DOHH2 (cell line): ENCODE data around the gene ZSCAN21.

Experiments
- H3F3A ChIP-seq: fragments of 200-600 bp; sonication (generic), shearing (Covaris generic); 2 replicates; pipeline ENCODE4 v1.6.0; 2016; ENCODE audit warnings: antibody characterized with exemption, mild to moderate bottlenecking; ENCODE audit not compliant: control insufficient read depth, insufficient read depth
- H3K27ac ChIP-seq: fragments of 200-600 bp; sonication (generic); 2 replicates; pipeline ENCODE4 v1.5.1; 2014; ENCODE audit warnings: low read depth, mild to moderate bottlenecking, low read length, moderate library complexity
- H3K27me3 ChIP-seq: fragments of 200-600 bp; sonication (generic); 2 replicates; pipeline ENCODE4 v1.6.1; 2014; ENCODE audit warnings: mild to moderate bottlenecking, low read length, mixed read lengths; ENCODE audit not compliant: control insufficient read depth
- H3K36me3 ChIP-seq: fragments of 200-600 bp; sonication (generic); 2 replicates; pipeline ENCODE4 v1.6.1; 2014; ENCODE audit warnings: mild to moderate bottlenecking, low read length, moderate library complexity, mixed read lengths; ENCODE audit not compliant: control insufficient read depth
- H3K4me1 ChIP-seq: fragments of 200-600 bp; sonication (generic); 2 replicates; pipeline ENCODE4 v1.6.1; 2014; ENCODE audit warnings: mild to moderate bottlenecking, low read length, mixed read lengths; ENCODE audit not compliant: control insufficient read depth
- H3K4me2 ChIP-seq: fragments of 200-600 bp; sonication (generic); 2 replicates; pipeline ENCODE4 v1.6.0; 2014; ENCODE audit warnings: mild to moderate bottlenecking, low read length, moderate library complexity
- H3K4me3 ChIP-seq: fragments of 200-600 bp; sonication (generic); 2 replicates; pipeline ENCODE4 v1.5.1; 2014; ENCODE audit warnings: mild to moderate bottlenecking, low read length, mixed read lengths
- H3K79me2 ChIP-seq: fragments of 200-600 bp; sonication (generic); 2 replicates; pipeline ENCODE4 v1.6.1; 2014; ENCODE audit warnings: mild to moderate bottlenecking, low read length, mixed read lengths; ENCODE audit not compliant: control insufficient read depth
- H3K9me2 ChIP-seq: fragments of 200-600 bp; sonication (generic); replicated peaks from 2 replicates; pipeline ENCODE4 v1.6.1; 2014; ENCODE audit warnings: mild to moderate bottlenecking, low read length, mixed read lengths; ENCODE audit not compliant: control insufficient read depth
- H3K9me3 ChIP-seq: fragments of 200-600 bp; sonication (generic); 2 replicates; pipeline ENCODE4 v1.6.1; 2014; ENCODE audit warnings: antibody characterized with exemption, low read length, mixed read lengths; ENCODE audit not compliant: control insufficient read depth, insufficient read depth
- H4K20me1 ChIP-seq: fragments of 200-600 bp; sonication (generic); 2 replicates; pipeline ENCODE4 v1.6.0; 2014; ENCODE audit warnings: low read depth, mild to moderate bottlenecking, antibody characterized with exemption, low read length, moderate library complexity; ENCODE audit not compliant: control insufficient read depth, insufficient read depth
- EZH2phosphoT487 ChIP-seq: fragments of 200-600 bp; sonication (generic); IDR thresholded peaks from 2 replicates; pipeline ENCODE4 v1.6.1; 2017; ENCODE audit warnings: borderline replicate concordance, mild to moderate bottlenecking, antibody characterized with exemption, low read length, moderate library complexity, mixed read lengths
- TF ChIP-seq, protein P1 (sequence below): fragments of 200-600 bp; sonication (generic); IDR thresholded peaks from one replicate; pipeline ENCODE4 v1.5.1; 2014; ENCODE audit warnings: antibody characterized with exemption, mild to moderate bottlenecking, low read depth, low read length; ENCODE audit not compliant: poor library complexity, severe bottlenecking

ZSCAN21 gene

DNA sequence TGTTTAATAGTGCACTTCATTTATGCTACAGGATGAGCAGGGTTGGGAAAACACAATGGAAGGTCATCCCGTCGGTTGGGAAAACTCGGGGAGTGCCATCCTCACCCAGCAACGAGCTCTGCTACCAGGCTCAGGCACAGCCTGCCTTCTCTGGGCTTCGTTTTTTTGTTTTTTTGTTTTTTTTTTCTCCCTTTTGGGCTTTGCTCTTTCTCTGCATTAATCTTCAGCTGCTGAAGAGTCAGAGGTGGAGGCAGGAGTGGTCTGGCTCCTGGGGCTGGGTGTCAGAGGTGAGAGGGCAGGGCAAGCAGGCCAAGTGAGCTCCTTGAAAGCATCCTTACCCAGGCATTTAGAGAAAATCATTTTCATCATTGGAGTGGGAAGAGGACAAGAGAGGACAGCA, 20.4 kb downstream of the ZSCAN21 start:
- H3K4me1 ChIP-seq = no peaks in the 10 kb centered on the region
- H3K27ac ChIP-seq = no peak overlapping the region
- no peak overlapping the region for H3K4me3 ChIP-seq
- no peaks in the 10 kb centered on the region for H3K79me2 ChIP-seq
- H3K9me3 ChIP-seq = peaks cover 28% of the 10 kb centered on the region
- no peaks in the 10 kb centered on the region for H3K9me2 ChIP-seq
- H3K4me2 ChIP-seq = no peak overlapping the region
- peaks cover 63% of the 10 kb centered on the region for H3K36me3 ChIP-seq
- no peaks in the 10 kb centered on the region for H3F3A ChIP-seq
- H3K27me3 ChIP-seq = no peaks in the 10 kb centered on the region
- H4K20me1 ChIP-seq = no peaks in the 10 kb centered on the region
- no peak for TF ChIP-seq EZH2phosphoT487
- TF ChIP-seq, protein P1, sequence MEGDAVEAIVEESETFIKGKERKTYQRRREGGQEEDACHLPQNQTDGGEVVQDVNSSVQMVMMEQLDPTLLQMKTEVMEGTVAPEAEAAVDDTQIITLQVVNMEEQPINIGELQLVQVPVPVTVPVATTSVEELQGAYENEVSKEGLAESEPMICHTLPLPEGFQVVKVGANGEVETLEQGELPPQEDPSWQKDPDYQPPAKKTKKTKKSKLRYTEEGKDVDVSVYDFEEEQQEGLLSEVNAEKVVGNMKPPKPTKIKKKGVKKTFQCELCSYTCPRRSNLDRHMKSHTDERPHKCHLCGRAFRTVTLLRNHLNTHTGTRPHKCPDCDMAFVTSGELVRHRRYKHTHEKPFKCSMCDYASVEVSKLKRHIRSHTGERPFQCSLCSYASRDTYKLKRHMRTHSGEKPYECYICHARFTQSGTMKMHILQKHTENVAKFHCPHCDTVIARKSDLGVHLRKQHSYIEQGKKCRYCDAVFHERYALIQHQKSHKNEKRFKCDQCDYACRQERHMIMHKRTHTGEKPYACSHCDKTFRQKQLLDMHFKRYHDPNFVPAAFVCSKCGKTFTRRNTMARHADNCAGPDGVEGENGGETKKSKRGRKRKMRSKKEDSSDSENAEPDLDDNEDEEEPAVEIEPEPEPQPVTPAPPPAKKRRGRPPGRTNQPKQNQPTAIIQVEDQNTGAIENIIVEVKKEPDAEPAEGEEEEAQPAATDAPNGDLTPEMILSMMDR = no peak

DNA sequence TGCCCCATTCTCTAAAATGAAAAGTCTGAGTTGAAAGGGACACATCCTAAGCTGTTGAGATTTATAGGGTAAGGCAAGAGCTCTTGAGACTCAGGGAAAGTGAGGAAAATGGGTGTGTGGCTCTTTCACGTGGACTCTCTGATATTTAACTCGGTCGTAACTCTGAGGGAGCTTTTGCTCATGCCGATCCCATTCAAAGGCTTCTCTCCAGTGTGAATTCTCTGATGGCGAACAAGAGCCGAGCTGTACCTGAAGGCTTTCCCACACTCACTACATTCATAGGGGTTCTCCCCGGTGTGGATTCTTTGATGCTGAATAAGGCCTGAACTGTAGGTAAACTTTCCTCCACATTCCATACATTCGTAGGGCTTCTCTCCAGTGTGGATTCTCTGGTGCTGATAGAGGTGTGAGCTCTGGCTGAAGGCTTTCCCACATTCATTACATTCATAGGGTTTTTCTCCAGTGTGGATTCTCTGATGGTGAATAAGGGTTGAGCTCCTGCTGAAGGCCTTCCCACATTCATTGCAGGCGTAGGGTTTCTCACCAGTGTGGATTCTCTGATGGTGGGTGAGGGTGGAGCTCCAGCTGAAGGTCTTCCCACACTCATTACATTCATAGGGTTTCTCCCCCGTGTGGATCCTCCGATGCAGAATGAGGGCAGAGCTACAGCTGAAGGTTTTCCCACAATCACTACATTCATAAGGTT, 21.6 kb downstream of the ZSCAN21 start:
- no peaks in the 10 kb centered on the region for H3K9me2 ChIP-seq
- no peak overlapping the region for H3K27ac ChIP-seq

DNA sequence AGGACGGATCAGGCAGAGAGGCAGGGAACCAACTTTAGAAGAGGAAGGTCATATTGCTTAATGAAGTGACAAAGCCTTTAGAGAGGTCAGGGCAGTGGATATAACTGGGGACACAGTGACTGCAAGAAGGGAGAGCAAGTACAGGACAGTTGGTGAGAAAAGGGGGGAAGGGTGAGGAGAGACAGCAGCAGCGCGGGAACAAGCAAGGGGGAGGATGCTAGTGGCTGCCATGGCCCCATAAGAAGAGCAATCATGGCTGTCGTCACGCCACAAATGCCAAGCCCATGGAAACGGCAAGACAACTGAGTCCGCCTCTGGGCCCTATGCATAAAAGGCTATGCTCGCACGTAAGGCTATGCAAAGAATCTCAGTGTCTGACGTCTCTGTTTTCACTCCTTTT, 22.9 kb downstream of the ZSCAN21 start:
- H3K4me2 ChIP-seq = no peak overlapping the region
- no peak for TF ChIP-seq EZH2phosphoT487
- H3K9me2 ChIP-seq = no peaks in the 10 kb centered on the region
- peaks cover 83% of the 10 kb centered on the region for H3K36me3 ChIP-seq
- H3K4me3 ChIP-seq = no peak overlapping the region
- H3K79me2 ChIP-seq = peaks cover 3% of the 10 kb centered on the region
- H3K9me3 ChIP-seq = peaks cover 28% of the 10 kb centered on the region
- no peaks in the 10 kb centered on the region for H3F3A ChIP-seq
- no peak overlapping the region for H3K27ac ChIP-seq
- H3K4me1 ChIP-seq = no peaks in the 10 kb centered on the region
- no peaks in the 10 kb centered on the region for H4K20me1 ChIP-seq
- no peaks in the 10 kb centered on the region for H3K27me3 ChIP-seq

More for the DNA sequence above, 21.6 kb downstream of the ZSCAN21 start:
- H3K4me2 ChIP-seq = no peak overlapping the region
- H4K20me1 ChIP-seq = no peaks in the 10 kb centered on the region
- TF ChIP-seq, protein P1 = no peak
- no peak for TF ChIP-seq EZH2phosphoT487
- H3K4me1 ChIP-seq = no peaks in the 10 kb centered on the region
- H3K79me2 ChIP-seq = no peaks in the 10 kb centered on the region
- H3K4me3 ChIP-seq = no peak overlapping the region
- H3K36me3 ChIP-seq = peaks cover 71% of the 10 kb centered on the region
- H3K27me3 ChIP-seq = no peaks in the 10 kb centered on the region
- peaks cover 28% of the 10 kb centered on the region for H3K9me3 ChIP-seq
- H3F3A ChIP-seq = no peaks in the 10 kb centered on the region

DNA sequence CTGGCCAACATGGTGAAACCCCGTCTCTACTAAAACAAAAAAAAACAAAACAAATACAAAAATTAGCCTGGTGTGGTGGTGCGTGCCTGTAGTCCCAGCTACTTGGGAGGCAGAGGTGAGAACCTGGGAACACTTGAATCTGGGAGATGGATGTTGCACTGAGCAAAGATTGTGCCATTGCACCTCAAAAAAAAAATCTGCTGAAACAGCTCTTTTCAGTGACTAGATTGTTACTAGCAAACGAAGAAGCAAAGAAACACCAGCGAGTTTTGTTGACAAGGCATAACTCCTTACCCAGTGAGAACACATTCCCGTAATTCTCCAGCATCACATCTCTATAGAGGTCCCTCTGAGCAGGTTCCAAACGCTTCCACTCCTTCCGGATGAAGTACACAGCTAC, 25.3 kb downstream of the ZSCAN21 start:
- Histone ChIP-seq H3K9me2 (no peaks in the 10 kb centered on the region), H3K27me3 (no peaks in the 10 kb centered on the region), H3K9me3 (peaks cover 28% of the 10 kb centered on the region), H3K4me2 (no peak overlapping the region), H3K27ac (no peak overlapping the region), H4K20me1 (peaks cover 9% of the 10 kb centered on the region; the same call in 1 of the 2 replicates), H3K36me3 (peaks cover 87% of the 10 kb centered on the region), H3K79me2 (peaks cover 22% of the 10 kb centered on the region), H3K4me3 (no peak overlapping the region), H3K4me1 (no peaks in the 10 kb centered on the region), H3F3A (peaks cover 2% of the 10 kb centered on the region; the same call in 1 of the 2 replicates)
- no peak for TF ChIP-seq EZH2phosphoT487
- TF ChIP-seq, protein P1 = no peak
